GM18511 (cell line): ENCODE data around the gene MAPK10.
"Not testable (repeated sequence)": the region's sequence is repeated elsewhere in the genome, so short reads cannot be mapped to it uniquely, and the experiment has no call there.

ENCODE experiments used
- ATAC-seq: cut with Tn5 transposase; IDR thresholded peaks from one replicate; pipeline ENCODE4 v1.9.1; 2021; ENCODE audit warnings: mild to moderate bottlenecking, moderate library complexity; ENCODE audit not compliant: unreplicated experiment

MAPK10 gene

DNA sequence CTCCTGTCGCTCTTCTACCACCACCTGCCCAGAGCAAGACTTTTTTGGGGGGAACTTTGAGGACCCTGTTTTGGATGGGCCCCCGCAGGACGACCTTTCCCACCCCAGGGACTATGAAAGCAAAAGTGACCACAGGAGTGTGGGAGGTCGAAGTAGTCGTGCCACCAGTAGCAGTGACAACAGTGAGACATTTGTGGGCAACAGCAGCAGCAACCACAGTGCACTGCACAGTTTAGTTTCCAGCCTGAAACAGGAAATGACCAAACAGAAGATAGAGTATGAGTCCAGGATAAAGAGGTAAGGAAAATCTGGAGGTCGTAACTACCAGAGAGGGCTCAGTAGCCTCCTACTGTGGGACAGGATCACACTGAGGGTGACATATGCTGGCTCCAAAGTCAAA lies 364.5 kb downstream of the MAPK10 start:
- ATAC-seq = peak; percentile 80

GRCh38 chr4:85994576-85994975 lies 365.3 kb downstream of the MAPK10 start:
- no peak for ATAC-seq

GRCh38 chr4:85993641-85994040 lies 366.2 kb downstream of the MAPK10 start:
- ATAC-seq = no peak

- no peak for ATAC-seq
Observed at GRCh38 chr4:85986266-85986665, 373.6 kb downstream of the MAPK10 start.

GRCh38 chr4:85979276-85979675 lies 380.6 kb downstream of the MAPK10 start:
- peak; percentile 99 for ATAC-seq

- no peak for ATAC-seq
Observed at GRCh38 chr4:85970535-85970934, 389.3 kb downstream of the MAPK10 start.

DNA sequence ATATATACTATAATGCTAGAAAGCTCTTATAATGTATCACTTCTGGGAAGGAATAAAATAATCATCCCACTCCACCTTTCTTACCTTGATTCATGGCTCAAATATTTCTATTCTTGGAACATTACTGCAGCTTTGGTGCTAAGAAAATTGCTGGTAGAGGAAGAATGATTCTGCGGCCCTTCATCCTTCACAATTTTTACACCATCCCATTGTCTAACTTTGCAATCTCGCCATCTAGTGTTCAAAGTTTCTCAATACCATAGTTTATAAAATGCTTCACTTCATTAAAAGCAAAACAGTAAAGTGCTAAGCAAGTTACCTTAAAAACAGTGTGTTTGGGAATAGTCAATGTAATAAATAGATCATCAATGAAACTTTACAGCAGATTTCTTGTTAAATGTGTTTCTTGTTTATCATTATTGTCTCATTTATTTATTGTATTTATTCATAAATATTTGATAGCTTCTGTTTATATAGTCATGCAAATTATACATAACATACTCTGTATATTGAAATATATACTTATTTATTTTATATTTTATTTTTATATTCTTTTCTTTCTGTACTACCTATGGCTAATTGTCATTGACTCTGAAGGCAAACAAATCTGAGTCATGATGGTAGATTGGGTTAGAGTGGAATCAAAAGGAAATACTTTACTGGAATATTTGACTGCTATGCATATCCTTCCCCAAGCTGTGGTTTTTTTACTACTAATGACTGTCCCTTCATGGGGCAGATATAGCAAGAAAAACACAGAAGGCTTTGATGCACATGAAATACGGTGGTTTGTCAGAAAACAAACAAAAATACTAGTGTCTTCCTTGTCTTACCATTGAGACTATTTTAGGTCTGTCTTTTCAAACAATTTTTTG lies 390.7 kb downstream of the MAPK10 start:
- ATAC-seq = peak; percentile 64

DNA sequence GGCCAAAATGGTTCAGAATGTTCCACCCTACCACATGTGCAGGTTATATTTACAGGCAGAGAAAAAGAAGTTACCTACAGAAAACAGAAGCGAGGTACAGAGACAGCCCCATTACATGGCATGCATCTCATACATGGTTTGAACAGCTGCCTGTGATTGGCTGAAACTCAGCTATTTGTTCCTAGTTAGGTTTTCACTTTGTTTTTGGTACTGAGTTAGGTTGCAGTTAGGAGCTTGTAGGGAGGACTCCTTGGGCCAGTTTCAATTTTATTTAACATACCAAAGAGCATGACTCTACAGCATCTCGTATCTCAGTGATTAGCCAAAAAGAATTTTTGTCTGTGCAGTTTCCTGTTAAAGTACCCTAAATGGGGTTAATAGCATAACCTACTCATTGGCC lies 392.0 kb downstream of the MAPK10 start:
- no peak for ATAC-seq

DNA sequence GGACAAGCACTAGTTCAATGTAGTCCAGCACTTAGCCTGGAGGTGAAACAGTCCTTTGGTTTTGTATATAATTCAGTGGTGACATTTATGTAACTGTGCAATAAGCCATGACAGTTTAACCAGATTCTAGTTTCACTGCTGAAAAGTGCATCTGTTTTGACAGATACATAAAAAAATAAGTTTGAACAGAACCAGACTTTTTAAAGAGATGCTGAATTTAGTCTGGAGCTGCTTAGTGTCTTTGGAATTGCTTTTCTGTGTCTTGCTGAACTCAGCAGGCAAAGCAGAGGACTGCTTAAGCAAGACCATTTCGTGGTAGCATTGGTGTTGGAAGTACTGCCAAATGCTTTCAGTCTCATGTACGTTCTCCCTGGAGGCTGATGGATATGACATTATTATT lies 393.5 kb downstream of the MAPK10 start:
- ATAC-seq = no peak

- ATAC-seq = no peak
Observed at GRCh38 chr4:85965529-85965928, 394.3 kb downstream of the MAPK10 start.

- not testable (repeated sequence) for ATAC-seq
Observed at GRCh38 chr4:85965017-85965416, 394.8 kb downstream of the MAPK10 start.

DNA sequence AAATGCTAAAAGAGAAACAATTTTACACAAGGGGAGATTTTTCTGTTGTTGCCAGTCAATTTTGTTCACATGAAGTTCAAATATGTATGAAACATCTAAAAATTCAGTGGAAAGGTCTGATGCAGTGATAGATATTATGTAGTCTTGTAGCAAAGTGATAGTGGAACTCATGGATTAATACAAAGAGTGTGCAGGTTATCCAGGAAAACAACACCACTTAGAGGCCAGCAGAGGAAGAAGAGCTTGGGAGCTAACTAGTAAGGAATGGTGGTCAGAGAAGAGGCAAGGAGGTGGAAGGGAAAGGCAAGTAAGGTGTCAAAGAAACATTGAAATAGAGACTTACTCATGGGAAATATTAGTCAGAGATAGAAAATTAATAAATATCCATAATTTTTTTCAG lies 395.6 kb downstream of the MAPK10 start:
- ATAC-seq = no peak

GRCh38 chr4:85963231-85963630 lies 396.6 kb downstream of the MAPK10 start:
- ATAC-seq = no peak

DNA sequence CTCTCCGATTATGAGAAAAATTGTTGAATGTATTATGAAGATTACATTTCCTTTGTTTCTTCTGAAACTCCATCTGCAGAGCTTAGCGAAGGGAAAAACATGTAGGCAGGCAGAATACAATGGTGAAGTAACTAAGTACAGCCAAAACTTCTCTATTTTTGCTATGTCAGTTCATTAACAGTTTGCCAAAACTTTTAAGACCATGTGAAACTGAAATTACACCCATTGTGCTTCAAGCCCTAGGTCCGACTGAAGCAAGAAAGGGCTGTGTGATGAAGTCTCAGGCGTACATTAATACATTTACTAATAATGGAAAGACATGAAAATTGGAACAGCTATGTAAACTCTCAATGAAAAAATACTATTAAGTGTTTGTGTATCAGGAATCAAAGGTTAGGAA lies 398.0 kb downstream of the MAPK10 start:
- ATAC-seq = no peak

DNA sequence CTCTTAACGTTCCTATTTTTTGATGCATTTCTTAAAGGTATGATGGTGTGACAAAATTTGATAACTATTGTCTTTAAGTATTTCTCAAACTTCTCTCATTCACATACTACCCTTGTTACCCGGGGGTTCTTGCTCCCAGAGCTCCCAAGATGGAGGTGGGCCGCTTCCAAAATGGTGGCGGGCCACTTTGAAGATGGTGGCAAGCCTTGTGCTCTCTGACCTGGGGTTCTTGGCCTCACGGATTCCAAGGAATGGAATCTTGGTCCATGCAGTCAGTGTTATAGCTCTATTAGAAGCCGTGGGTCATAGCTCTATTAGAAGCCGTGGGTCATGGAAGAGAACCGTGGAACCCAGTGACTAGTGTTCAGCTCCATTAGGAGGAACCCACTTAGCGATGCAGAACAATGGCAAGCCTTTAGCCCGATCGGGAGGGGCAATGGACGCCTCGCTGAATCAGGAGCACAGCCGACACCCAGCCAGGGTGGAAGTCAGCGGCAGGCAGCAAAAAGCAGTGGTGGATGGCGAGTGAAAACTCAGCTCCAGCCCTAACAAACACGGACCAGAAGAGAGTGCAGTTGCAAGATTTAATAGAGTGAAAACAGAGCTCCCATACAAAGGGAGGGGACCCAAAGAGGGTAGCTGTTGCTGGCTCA lies 403.4 kb downstream of the MAPK10 start:
- ATAC-seq = no peak

GRCh38 chr4:85955620-85956292 lies 404.1 kb downstream of the MAPK10 start:
- no peak for ATAC-seq

GRCh38 chr4:85953651-85954018 lies 406.2 kb downstream of the MAPK10 start:
- ATAC-seq = no peak

GRCh38 chr4:85952972-85953650 lies 406.7 kb downstream of the MAPK10 start:
- peak; percentile 65 for ATAC-seq

GRCh38 chr4:85952528-85952927 lies 407.3 kb downstream of the MAPK10 start:
- ATAC-seq = no peak

DNA sequence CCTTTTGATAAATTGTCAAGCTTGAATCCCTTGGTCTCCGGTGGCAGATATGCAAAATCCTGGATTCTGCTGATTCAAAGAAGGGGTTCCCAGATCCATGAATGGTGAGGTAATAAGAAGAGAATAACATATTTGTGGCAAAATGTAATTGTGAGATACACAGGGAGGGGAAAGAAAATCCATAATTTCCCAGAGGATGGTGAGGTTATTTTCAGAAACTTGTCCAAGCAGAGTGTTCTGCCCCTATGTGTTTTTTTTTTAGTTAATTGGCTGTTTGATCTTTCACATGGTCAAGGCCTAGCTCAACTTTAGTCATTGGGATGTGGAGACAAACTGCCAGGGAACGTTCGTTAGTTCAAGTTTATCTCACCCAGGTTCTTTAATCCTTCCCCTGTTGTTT lies 408.8 kb downstream of the MAPK10 start:
- no peak for ATAC-seq

DNA sequence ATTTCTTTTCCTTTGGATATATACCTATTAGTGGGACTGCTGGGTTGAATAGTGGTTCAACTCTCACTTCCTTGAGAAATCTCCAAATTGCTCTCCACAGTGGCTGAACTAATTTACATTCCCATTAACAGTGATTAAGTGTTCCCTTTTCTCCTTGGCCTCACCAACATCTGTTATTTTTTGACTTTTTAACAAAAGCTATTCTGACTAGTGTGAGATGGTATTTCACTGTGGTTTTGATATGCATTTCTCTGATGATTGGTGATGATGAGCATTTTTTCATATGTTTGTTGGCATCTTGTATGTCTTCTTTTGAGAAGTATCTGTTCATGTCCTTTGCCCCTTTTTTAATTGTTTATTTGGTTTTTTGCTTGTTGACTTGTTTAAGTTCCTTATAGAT lies 413.0 kb downstream of the MAPK10 start:
- ATAC-seq = no peak
